Urinary bladder (tissue), 4 donors: ENCODE results near the gene CPSF4L. TPM values are rescaled to one million over a fixed set of nuclear protein-coding genes. Genes with fewer than 3 reads are reported as not detected.

Source experiments
- DNase-seq: peaks from one replicate; pipeline ENCODE4 v3.0.0-alpha.2; 2015; ENCODE audit errors: extremely low spot score
- H3K27ac ChIP-seq: one replicate; pipeline ENCODE4 v1.5.1; 2013; ENCODE audit warnings: low read depth, mild to moderate bottlenecking, moderate library complexity
- H3K36me3 ChIP-seq: one replicate; pipeline ENCODE4 v1.6.1; 2013; ENCODE audit warnings: mild to moderate bottlenecking, moderate library complexity; ENCODE audit not compliant: insufficient read depth
- H3K4me1 ChIP-seq: one replicate; pipeline ENCODE4 v1.6.1; 2013; ENCODE audit warnings: mild to moderate bottlenecking, moderate library complexity; ENCODE audit not compliant: insufficient read depth
- H3K4me3 ChIP-seq: one replicate; pipeline ENCODE4 v1.5.1; 2013; ENCODE audit warnings: low read depth, low read length
- WGBS: extraction: QIAGEN DNeasy Blood & Tissue Kit; methylation state at CpG from one replicate; pipeline ENCODE4 v1.1.7; 2013; 5-methylcytosine and 5-hydroxymethylcytosine counted together
- polyA plus RNA-seq: library from polyadenylated mRNA; stranded (reverse); fragments of 200-250 nt; gene quantifications from one replicate; pipeline ENCODE4 v1.2.3, GENCODE V29; 2013
- total RNA-seq: library from RNA; depleted of rRNA; stranded (reverse); fragments of >200 nt; gene quantifications from one replicate; pipeline ENCODE4 v1.2.3, GENCODE V29; 2014
- donor health status: healthy with polysubstance abuse.
- donor health status: healthy.

Gene CPSF4L
- total and polyA plus RNA-seq, 2 donors, result 0.42 TPM; not detected in 1

- Histone ChIP-seq H3K4me1 (peaks cover 1% of the 10 kb centered on the region), H3K27ac (no peak overlapping the region), H3K4me3 (no peak overlapping the region), H3K36me3 (no peaks in the 10 kb centered on the region)
- WGBS, result 72% methylated on average over 3 of the region's 3 CpGs
- no peak for DNase-seq
Observed at GRCh38 chr17:73227379-73227778, 34.3 kb downstream of the CPSF4L start.

- Histone ChIP-seq H3K4me3 (no peak overlapping the region), H3K4me1 (peaks cover 1% of the 10 kb centered on the region), H3K27ac (no peak overlapping the region), H3K36me3 (no peaks in the 10 kb centered on the region)
- 44% methylated on average over 3 of the region's 3 CpGs for WGBS
- DNase-seq, result no peak
Observed at GRCh38 chr17:73226556-73227172, 35.0 kb downstream of the CPSF4L start.

DNA sequence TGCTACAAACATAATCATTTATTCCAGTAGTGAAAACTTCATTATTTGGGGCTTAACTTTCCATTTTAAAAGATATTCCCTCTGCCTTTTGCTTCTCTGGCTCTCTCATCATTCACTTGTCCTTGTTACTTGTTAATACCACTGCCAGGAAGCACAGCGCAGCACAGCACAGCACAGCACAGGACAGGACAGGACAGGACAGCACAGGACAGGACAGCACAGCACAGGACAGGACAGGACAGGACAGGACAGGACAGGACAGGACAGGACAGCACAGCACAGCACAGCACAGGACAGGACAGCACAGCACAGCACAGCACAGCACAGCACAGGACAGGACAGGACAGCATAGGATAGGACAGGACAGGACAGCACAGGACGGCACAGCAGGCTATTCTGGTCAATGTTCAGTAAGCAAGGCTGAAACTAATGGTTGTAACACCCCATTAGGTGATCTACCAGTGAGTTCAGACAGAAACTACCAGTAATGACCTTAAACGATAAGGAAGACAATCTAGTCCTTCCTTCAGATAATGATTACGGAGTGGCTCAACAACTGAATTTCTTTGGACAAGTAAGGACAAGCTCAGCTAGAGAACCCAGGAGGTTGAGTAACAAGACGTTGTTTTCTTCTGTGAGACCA, 36.9 kb downstream of the CPSF4L start:
- peaks cover 1% of the 10 kb centered on the region for H3K4me1 ChIP-seq
- DNase-seq, result no peak
- no peaks in the 10 kb centered on the region for H3K36me3 ChIP-seq
- no peak overlapping the region for H3K27ac ChIP-seq
- H3K4me3 ChIP-seq, result no peak overlapping the region
- 87% methylated on average over 5 of the region's 5 CpGs for WGBS

DNA sequence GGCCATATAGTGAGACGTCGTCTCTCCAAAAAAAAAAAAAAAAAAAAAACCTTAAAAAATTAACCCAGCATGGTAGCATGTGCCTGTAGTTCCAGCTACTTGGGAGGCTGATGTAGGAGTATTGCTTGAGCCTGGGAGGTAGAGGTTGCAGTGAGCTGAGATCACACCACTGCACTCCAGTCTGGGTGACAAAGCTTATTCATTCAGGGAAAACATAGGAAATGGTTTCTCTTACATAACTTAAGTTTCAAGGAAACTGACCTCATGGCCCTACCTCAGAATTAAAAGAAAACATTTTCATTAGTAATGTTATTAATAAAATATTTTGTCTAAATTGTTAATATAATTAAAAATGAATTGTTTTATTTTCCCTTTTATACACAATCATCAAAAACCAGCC, 37.4 kb downstream of the CPSF4L start:
- H3K36me3 ChIP-seq, result no peaks in the 10 kb centered on the region
- 93% methylated on average over 2 of the region's 2 CpGs for WGBS
- no peak overlapping the region for H3K4me3 ChIP-seq
- DNase-seq, result no peak
- H3K27ac ChIP-seq, result no peak overlapping the region
- H3K4me1 ChIP-seq, result peaks cover 1% of the 10 kb centered on the region

DNA sequence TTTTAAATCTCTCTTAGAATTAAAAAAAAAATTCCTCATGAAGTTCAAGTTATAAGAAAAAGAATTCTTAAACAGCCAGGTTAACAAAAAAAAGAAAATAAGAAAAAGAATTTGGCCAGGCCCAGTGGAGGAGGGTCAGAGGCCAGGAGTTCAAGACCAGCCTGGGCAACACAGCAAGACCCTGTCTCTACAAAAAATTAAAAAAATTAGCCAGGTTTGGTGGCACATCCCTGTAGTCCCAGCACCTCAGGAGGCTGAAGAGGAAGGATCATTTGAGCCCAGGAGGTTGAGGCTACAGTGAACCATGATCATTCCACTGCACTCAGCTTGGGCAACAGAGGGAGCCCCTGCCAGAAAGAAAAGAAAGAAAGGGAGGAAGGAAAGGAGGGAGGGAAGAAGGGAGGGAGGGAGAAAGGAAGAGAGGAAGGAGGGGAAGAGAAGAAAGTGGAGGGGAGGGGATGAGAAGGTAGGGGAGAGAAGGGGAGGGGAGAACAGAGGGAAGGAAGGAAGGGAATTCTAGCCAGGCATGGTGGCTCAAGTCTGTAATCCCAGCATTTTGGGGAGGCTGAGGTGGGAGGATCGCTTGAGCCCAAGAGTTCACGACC, 38.0 kb downstream of the CPSF4L start:
- Histone ChIP-seq H3K4me1 (peaks cover 1% of the 10 kb centered on the region), H3K36me3 (no peaks in the 10 kb centered on the region)
- WGBS, result 93% methylated on average over 2 of the region's 2 CpGs

DNA sequence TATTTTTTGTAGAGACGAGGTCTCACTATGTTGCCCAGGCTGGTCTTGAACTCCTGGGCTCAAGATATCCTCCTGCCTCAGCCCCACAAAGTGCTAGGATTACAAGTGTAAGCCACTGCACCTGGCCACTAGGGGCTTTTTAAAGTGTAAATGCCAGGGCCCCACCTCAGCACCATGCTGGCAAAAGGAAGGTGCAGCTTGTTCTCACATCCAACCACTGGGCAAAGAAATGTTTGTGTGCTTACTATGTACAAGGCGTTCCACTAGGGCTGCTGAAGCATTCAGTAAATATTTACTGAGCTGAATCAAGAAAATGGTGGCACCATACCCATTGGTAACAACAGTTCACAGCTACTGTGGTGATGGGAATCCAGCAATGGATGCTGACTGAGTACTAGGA, 46.2 kb downstream of the CPSF4L start:
- no peak for DNase-seq
- H3K36me3 ChIP-seq, result no peaks in the 10 kb centered on the region
- WGBS, result 94% methylated on average over 2 of the region's 2 CpGs
- no peak overlapping the region for H3K27ac ChIP-seq
- no peak overlapping the region for H3K4me3 ChIP-seq
- no peaks in the 10 kb centered on the region for H3K4me1 ChIP-seq

More for the DNA sequence above, 38.0 kb downstream of the CPSF4L start:
- H3K27ac ChIP-seq, result no peak overlapping the region
- H3K4me3 ChIP-seq, result no peak overlapping the region
- DNase-seq, result no peak

DNA sequence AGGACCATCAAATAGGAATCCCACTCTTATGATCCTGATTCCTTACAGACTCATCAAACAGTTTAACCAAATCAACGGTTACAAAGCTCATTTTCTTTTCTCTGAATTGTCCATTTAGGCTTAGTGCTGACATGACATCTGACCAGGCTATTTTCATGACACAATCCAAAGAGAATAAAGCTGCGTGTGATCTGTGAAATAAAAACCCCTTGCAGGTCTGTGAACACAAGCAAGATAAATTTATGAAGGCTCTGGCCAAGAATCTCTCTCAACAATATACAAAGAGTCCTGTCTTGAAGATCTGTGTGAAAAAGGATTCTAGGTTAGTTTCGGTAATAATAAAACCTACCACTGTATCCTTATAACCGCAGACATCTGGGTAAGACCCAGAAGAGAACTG, 46.8 kb downstream of the CPSF4L start:
- WGBS, result 67% methylated on average over 4 of the region's 4 CpGs
- Histone ChIP-seq H3K36me3 (no peaks in the 10 kb centered on the region), H3K4me3 (no peak overlapping the region), H3K4me1 (no peaks in the 10 kb centered on the region), H3K27ac (no peak overlapping the region)
- no peak for DNase-seq

DNA sequence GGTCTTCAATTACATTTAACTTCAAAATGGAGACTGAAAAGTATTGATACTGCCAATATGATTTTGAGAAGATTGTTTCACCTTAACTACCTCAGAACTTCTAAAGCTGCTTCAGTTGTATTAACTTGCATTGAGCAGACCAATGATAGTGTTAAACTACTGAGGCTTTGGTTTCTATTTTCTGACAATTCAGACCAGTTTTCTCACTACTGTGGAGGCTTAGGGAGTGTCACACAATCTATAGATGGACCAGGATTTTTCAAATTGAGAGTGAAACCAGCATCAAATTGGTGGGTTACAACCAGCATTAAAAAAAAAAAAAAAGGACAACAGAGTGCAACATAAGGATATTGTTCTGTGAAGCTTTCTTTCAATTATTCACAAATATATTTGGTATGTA, 47.7 kb downstream of the CPSF4L start:
- no peak for DNase-seq
- H3K36me3 ChIP-seq, result no peaks in the 10 kb centered on the region
- H3K4me3 ChIP-seq, result no peak overlapping the region
- H3K27ac ChIP-seq, result no peak overlapping the region
- no peaks in the 10 kb centered on the region for H3K4me1 ChIP-seq

GRCh38 chr17:73211745-73212144, 49.9 kb downstream of the CPSF4L start:
- DNase-seq, result no peak
- Histone ChIP-seq H3K36me3 (no peaks in the 10 kb centered on the region), H3K4me3 (no peak overlapping the region), H3K27ac (no peak overlapping the region), H3K4me1 (no peaks in the 10 kb centered on the region)
- WGBS, result 76% methylated on average over 13 of the region's 13 CpGs

DNA sequence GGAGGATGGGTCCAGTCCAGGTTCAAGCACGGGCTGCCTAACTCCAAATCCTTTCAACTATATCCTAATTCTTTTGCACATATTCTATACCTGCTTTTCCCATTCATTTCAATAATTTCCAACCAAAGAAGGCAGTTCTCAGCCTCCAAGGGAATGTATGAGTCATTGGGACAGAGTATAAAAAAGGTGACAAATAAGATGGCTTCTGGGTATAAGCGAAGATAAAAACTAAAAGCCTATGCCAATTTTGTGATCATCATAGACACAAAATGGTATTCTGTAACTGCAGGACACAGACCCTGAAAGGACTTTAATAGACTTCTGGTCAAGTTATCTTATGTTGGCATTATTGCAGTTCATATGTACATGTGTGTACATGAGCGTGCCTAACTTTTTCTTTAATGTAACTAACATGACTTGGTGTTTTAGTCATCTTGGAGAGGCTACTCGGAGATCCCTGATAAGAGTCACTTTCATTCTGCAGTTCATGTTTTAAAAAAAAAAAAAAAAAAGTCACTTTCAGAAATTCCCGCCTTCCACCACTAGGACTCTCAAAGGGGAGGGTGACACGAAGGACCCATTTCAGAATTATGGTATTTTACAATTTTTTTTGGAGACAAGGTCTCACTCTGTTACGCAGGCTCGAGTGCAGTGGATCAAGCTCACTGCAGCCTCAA, 51.5 kb downstream of the CPSF4L start:
- DNase-seq, result no peak
- no peaks in the 10 kb centered on the region for H3K4me1 ChIP-seq
- H3K4me3 ChIP-seq, result no peak overlapping the region
- no peaks in the 10 kb centered on the region for H3K36me3 ChIP-seq
- 76% methylated on average over 8 of the region's 8 CpGs for WGBS
- H3K27ac ChIP-seq, result no peak overlapping the region

- H3K36me3 ChIP-seq, result no peaks in the 10 kb centered on the region
- no peaks in the 10 kb centered on the region for H3K4me1 ChIP-seq
- no peak overlapping the region for H3K4me3 ChIP-seq
- no peak overlapping the region for H3K27ac ChIP-seq
- WGBS, result 92% methylated on average over 13 of the region's 13 CpGs
- no peak for DNase-seq
Observed at GRCh38 chr17:73209436-73209835, 52.2 kb downstream of the CPSF4L start.

GRCh38 chr17:73208139-73208827, 53.4 kb downstream of the CPSF4L start:
- Histone ChIP-seq H3K4me3 (no peak overlapping the region), H3K27ac (no peak overlapping the region), H3K4me1 (no peaks in the 10 kb centered on the region), H3K36me3 (no peaks in the 10 kb centered on the region)
- DNase-seq, result no peak
- 85% methylated on average over 16 of the region's 16 CpGs for WGBS

GRCh38 chr17:73205459-73205961, 56.2 kb downstream of the CPSF4L start:
- no peak for DNase-seq
- Histone ChIP-seq H3K4me1 (no peaks in the 10 kb centered on the region), H3K36me3 (no peaks in the 10 kb centered on the region), H3K4me3 (no peak overlapping the region), H3K27ac (no peak overlapping the region)
- WGBS, result 79% methylated on average over 10 of the region's 10 CpGs
